Ishikawa (cell line): ENCODE measurements around the gene ELOB.

Experiments
- CEBPB ChIP-seq: IDR thresholded peaks from 2 replicates; pipeline ENCODE4 v1.6.1; 2012
- CREB1 ChIP-seq: IDR thresholded peaks from 2 replicates; pipeline ENCODE4 v1.6.1; 2012; ENCODE audit warnings: low read depth
- EGR1 ChIP-seq: IDR thresholded peaks from 2 replicates; pipeline ENCODE4 v1.6.1; 2012
- EP300 ChIP-seq: IDR thresholded peaks from 2 replicates; pipeline ENCODE4 v1.6.1; 2012; ENCODE audit warnings: borderline replicate concordance
- FOXM1 ChIP-seq: IDR thresholded peaks from 2 replicates; pipeline ENCODE4 v1.6.1; 2012; ENCODE audit warnings: low read depth, borderline replicate concordance
- MAX ChIP-seq: IDR thresholded peaks from 2 replicates; pipeline ENCODE4 v1.6.1; 2012
- NFIC ChIP-seq: IDR thresholded peaks from 2 replicates; pipeline ENCODE4 v1.6.1; 2012
- RAD21 ChIP-seq: IDR thresholded peaks from 2 replicates; pipeline ENCODE4 v1.6.1; 2012; ENCODE audit warnings: low read depth
- TAF1 ChIP-seq: IDR thresholded peaks from 2 replicates; pipeline ENCODE4 v1.6.1; 2012; ENCODE audit warnings: low read depth, mild to moderate bottlenecking
- TCF12 ChIP-seq: IDR thresholded peaks from 2 replicates; pipeline ENCODE4 v1.6.1; 2012; ENCODE audit warnings: low read depth
- TEAD4 ChIP-seq: IDR thresholded peaks from 2 replicates; pipeline ENCODE4 v1.6.1; 2012
- YY1 ChIP-seq: IDR thresholded peaks from 2 replicates; pipeline ENCODE4 v1.6.1; 2012; ENCODE audit warnings: low read depth
- ZBTB7A ChIP-seq: IDR thresholded peaks from 2 replicates; pipeline ENCODE4 v1.6.1; 2012; ENCODE audit warnings: low read depth
- TF ChIP-seq, protein P1 (sequence below): IDR thresholded peaks from 2 replicates; pipeline ENCODE4 v1.6.1; 2012; ENCODE audit warnings: low read depth, mild to moderate bottlenecking
- TF ChIP-seq, protein P2 (sequence below): IDR thresholded peaks from 2 replicates; pipeline ENCODE4 v1.6.1; 2012

The ELOB gene

DNA sequence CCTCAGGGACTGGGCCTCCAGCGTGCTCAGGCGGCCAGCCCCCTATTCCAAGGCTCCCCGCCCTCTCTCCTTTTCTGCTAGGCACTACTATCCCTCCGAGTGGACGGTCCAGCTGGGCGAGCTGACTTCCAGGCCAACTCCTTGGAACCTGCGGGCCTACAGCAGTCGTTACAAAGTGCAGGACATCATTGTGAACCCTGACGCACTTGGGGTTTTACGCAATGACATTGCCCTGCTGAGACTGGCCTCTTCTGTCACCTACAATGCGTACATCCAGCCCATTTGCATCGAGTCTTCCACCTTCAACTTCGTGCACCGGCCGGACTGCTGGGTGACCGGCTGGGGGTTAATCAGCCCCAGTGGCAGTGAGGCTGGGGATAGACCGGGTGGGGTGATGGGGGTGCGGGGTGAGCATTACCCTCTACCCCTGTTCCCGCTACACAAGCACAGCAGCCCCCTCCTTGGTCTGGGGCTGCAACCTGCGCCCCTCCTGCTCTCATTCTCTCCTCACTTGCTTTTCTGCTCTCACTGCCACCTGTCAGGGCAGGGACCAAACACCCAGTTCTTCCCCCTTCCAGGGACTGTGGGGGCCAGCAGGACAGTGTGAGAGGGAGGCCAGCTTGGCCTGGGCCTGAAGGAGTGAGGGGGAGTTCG lies 22.3 kb upstream of the ELOB start:
- no peak for TF ChIP-seq TAF1
- TF ChIP-seq FOXM1 = no peak
- no peak for TF ChIP-seq EP300

DNA sequence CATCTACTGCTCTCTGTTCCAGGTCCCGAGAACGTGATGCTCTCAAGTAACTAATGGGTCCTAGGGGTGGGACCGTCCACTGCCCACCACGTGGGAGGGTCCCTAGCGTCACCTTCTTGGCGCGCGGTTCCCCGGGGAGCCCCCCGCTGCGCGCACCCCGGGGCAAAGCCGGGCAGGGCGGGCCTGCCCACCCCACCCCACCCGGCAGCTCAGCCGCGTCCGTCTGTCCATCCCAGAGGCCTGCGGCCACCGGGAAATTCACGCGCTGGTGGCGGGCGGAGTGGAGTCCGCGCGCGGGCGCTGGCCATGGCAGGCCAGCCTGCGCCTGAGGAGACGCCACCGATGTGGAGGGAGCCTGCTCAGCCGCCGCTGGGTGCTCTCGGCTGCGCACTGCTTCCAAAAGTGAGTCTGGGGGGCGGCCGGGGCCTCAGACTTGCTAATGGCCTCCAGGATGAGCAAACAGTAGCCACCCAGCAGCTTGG lies 21.7 kb upstream of the ELOB start:
- TF ChIP-seq FOXM1 = no peak
- TF ChIP-seq CEBPB = no peak
- TF ChIP-seq EP300 = no peak
- TF ChIP-seq TEAD4 = no peak
- TF ChIP-seq, protein P1, sequence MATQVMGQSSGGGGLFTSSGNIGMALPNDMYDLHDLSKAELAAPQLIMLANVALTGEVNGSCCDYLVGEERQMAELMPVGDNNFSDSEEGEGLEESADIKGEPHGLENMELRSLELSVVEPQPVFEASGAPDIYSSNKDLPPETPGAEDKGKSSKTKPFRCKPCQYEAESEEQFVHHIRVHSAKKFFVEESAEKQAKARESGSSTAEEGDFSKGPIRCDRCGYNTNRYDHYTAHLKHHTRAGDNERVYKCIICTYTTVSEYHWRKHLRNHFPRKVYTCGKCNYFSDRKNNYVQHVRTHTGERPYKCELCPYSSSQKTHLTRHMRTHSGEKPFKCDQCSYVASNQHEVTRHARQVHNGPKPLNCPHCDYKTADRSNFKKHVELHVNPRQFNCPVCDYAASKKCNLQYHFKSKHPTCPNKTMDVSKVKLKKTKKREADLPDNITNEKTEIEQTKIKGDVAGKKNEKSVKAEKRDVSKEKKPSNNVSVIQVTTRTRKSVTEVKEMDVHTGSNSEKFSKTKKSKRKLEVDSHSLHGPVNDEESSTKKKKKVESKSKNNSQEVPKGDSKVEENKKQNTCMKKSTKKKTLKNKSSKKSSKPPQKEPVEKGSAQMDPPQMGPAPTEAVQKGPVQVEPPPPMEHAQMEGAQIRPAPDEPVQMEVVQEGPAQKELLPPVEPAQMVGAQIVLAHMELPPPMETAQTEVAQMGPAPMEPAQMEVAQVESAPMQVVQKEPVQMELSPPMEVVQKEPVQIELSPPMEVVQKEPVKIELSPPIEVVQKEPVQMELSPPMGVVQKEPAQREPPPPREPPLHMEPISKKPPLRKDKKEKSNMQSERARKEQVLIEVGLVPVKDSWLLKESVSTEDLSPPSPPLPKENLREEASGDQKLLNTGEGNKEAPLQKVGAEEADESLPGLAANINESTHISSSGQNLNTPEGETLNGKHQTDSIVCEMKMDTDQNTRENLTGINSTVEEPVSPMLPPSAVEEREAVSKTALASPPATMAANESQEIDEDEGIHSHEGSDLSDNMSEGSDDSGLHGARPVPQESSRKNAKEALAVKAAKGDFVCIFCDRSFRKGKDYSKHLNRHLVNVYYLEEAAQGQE = no peak
- no peak for TF ChIP-seq TCF12
- TF ChIP-seq NFIC = no peak
- no peak for TF ChIP-seq ZBTB7A
- TF ChIP-seq, protein P2, sequence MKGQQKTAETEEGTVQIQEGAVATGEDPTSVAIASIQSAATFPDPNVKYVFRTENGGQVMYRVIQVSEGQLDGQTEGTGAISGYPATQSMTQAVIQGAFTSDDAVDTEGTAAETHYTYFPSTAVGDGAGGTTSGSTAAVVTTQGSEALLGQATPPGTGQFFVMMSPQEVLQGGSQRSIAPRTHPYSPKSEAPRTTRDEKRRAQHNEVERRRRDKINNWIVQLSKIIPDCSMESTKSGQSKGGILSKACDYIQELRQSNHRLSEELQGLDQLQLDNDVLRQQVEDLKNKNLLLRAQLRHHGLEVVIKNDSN = no peak
- TF ChIP-seq YY1 = no peak
- TF ChIP-seq EGR1 = no peak
- TF ChIP-seq TAF1 = no peak
- TF ChIP-seq CREB1 = no peak
- no peak for TF ChIP-seq MAX
- no peak for TF ChIP-seq RAD21

- TF ChIP-seq YY1 = no peak
- no peak for TF ChIP-seq ZBTB7A
- no peak for TF ChIP-seq MAX
- TF ChIP-seq CREB1 = no peak
- TF ChIP-seq, protein P2 = no peak
- TF ChIP-seq FOXM1 = no peak
- no peak for TF ChIP-seq TEAD4
- TF ChIP-seq CEBPB = no peak
- TF ChIP-seq, protein P1 = no peak
These were observed 18.5 kb upstream of the ELOB start for GRCh38 chr16:2795395-2796143.

DNA sequence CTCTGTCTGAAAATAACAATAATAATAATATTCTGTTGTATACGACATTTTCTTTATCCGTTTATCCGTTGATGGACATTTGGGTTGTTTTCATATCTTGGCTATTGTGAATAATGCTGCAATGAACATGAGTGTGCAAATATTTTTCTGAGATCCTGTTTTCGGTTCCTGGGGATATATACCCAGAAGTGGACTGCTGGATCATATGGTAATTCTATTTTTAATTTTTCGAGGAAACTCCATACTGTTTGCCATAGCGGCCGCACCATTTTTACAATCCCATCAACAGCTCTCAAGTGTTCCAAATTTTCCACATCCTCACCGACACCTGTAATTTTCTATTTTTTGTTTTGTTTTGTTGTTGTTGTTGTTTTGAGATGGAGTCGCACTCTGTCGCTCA lies 15.9 kb upstream of the ELOB start:
- TF ChIP-seq RAD21 (no peak), CREB1 (no peak), FOXM1 (no peak), MAX (no peak), TAF1 (no peak), NFIC (no peak), EGR1 (no peak), TCF12 (no peak), CEBPB (no peak), YY1 (no peak), EP300 (no peak), TEAD4 (no peak)
- TF ChIP-seq, protein P2 = no peak
- TF ChIP-seq, protein P1 = no peak
